Activated T-helper 1 cell treated with anti-CD3 and anti-CD28 coated beads, Interleukin-2, amount 50 U/mL, for 16 hours (primary cell): Measurements from ENCODE around the gene RARRES2.

Experiments
- DNase-seq, 2 donors: peaks; one replicate each; pipeline ENCODE4 v3.0.0-alpha.2; 2020; ENCODE audit warnings: low read depth in 1 of 2, low spot score in 1 of 2

RARRES2 gene

DNA sequence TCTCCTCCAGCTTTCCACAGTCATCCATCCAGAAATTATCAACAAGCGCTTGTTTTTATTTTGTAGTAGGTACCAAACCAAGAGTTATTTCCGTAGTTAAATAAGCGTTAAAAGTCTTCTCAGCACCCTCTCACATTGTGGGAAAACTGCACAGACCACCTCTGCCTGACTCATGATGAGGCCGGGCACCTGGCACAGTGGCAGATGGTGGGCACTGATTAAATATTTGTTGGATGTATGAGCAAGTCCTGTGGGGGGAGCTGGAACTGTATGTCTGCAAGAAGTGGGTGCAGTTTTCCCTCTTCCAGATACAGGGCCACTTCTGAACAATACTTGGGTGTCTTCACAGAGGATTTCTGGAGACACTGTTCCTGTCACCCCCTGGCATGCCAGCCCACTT is 21.9 kb upstream of the RARRES2 start:
- no peak for DNase-seq

DNA sequence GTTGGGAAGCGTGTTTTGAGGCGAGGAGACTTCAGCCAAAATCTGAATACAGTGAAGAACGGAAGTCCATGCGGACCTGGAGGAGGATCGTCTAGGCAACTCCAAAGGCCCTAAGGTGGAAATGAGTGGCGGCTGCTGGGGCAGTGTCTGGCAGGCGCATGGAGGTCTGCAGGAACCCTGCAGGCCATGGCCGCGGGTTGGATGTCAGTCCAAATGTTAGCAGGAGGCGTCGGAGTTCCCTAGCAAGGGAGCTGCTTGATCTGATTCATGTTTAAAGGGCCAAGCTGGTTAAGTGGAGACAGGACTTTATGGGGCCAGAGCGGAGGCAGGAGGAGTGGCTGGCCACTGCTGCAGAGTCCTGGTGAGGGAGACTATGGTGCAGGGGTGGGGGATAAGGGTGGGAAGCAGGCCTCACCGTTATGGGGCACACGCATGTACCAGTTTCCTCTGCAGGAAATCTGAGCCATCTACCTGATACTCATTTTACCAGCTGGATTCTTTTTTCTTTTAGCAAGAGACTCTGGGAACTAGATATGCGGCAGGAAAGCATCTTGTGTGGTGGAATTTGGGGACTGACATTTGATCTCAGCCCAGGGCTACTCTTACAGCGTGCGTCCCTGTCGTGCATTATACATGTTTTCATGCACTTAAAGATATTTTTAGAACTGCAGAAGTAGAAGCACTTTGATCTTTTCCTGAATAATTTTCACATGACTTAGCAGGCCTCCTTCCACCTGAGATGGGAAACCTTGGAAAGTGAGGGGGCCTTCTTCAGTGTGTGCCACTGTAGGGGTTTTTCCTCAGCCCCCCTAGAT is 20.6 kb upstream of the RARRES2 start:
- no peak for DNase-seq

DNA sequence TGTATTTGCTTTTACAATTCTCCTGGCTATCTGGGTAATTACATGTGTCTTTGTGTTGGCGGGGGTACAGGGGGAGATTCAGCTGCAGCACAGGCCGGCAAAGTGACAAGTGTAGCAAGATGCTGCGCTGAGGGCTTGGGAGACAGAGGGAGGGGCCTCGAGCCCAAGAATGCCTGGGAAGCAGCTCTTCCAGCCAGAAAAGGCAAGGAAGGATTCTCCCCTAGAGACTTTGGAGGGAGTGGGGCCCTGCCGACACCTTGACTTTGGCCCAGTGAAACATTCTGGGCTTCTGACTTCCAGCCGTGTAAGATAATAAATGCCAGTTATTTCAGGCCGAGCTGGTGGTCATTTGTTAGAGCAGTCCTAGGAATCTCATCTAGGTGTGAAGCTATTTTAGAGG is 20.0 kb upstream of the RARRES2 start:
- no peak for DNase-seq

DNA sequence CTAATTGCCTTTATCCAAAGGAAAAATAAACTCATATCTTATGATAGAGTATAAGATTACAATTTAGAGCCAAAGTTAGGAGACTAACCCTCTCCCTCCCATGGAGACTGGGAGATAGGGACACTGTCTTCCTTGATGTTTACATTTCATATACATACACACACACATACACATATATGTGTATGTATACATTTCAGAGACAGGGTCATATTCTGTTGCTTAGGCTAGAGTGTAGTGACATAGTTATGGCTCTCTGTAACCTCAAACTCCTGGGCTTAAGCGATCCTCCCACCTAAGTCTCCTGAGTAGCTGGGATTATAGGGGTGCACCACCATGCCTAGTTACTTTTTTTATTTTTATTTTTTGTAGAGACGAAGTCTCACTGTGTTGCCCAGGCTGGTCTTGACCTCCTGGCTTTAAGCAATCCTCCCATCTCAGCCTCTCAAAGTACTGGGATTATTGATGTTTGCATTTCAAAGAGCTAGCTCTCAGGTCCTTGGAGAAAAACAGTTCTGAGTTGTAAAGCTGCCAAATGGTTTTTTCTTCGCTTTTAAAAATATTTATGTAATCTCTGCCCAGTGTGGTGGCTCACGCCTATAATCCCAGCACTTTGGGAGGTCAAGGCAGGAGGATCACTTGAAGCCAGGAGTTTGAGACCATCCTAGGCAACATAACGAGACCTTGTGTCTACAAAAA is 19.1 kb upstream of the RARRES2 start:
- no peak for DNase-seq

DNA sequence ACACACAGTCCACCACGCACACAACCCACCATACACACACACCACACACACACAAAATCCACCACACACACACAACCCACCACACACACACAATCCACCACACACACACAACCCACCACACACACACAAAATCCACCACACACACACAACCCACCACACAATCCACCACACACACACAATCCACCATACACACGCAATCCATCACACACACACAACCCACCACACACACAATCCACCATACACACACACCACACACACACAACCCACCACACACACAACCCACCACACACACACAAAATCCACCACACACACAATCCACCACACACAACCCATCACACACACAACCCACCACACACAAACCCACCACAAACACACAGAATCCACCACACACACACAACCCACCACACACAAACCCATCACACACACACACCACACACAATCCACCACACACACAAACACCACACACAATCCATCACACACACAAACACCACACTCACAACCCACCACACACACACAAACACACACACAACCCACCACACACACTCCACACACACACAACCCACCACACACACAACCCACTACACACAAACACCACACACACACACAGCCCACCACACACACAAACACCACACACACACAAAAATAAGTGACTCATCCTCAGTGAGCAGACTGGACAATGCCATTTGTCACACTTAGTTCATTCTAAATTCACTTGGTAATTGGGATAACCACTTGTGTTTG is 18.4 kb upstream of the RARRES2 start:
- no peak for DNase-seq

DNA sequence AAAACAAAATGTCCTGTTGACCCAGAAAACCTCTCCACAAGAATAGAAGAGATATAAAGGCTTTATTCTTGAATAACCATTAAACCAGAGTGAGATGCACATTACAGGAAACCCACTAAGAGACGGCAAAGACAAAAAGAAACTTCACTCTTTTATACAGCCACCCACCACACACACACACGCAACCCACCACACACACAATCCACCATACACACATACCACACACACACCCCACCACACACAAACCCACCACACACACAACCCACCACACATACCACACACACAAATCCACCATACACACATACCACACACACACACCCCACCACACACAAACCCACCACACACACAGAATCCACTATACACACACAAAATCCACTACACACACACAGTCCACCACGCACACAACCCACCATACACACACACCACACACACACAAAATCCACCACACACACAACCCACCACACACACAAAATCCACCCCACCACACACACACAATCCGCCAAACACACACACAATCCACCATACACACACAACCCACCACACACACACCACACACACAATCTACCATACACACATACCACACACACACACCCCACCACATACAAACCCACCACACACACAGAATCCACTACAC is 17.7 kb upstream of the RARRES2 start:
- DNase-seq: no peak

DNA sequence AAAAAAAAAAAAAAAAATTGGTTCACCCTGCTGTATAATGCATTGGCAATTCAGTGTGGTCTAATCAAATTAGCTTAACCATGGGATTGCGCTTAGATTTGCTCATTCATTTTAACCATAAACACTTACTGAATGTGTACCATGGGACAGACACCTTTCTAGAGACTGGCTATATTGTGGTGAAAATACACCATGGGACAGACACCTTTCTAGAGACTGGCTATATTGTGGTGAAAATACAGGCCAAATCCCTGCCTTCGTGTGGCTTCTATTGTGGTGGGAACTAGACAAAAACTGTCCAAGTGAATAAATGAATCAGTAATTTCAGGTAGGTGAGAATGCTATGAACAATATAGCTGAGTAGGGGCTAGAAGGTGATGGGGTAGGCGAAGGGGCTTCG is 17.0 kb upstream of the RARRES2 start:
- no peak for DNase-seq

DNA sequence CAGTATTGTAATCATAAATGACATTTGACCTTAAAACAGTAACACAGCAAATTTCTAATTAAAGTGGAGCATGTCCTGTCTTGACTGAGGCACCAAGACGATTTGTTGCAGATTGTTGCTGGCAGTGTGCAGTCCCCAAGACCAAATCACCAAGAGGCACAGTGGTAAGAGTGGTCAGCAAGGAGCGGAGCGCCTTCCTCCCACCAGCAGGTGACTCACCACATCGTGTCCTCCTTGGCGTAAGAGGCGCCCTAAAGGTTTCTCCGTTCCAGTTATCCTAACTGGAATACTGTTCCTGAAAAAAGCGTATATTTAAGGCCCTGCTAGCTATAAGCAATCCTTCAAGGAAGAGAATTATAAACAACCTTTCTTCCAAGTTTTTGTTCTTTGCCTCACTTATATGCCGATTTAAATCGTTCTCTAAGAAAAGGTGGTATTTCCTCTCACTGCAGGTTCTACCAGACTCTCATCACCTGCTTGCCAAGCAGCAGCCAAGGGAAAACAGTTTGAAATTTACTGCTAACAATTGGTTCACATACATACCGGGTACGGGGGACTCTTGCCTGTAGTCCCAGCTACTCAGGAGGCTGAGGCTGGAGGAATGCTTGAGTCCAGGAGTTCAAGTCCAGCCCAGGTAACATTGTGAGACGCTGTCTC is 16.5 kb upstream of the RARRES2 start:
- no peak for DNase-seq

DNA sequence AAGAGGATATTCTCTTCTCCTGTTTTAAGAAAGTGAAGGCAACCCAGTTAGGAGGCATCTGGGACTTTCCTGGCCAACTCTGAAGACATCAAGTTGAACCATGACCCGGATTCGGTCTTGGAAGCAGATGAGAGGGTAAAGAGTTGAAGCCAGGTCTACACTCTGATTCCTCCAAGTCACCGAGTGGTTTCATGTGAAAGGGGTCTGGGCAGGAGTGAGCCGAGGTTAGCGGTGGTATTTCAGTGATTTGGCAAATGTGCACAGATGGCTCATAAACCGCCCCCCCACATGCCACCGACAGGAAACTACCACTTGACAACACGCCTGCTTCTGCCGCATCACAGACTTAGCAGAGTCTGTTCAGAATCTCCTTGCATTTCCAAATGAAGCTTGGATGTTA is 15.8 kb upstream of the RARRES2 start:
- DNase-seq: peak; percentile 38 to 43

DNA sequence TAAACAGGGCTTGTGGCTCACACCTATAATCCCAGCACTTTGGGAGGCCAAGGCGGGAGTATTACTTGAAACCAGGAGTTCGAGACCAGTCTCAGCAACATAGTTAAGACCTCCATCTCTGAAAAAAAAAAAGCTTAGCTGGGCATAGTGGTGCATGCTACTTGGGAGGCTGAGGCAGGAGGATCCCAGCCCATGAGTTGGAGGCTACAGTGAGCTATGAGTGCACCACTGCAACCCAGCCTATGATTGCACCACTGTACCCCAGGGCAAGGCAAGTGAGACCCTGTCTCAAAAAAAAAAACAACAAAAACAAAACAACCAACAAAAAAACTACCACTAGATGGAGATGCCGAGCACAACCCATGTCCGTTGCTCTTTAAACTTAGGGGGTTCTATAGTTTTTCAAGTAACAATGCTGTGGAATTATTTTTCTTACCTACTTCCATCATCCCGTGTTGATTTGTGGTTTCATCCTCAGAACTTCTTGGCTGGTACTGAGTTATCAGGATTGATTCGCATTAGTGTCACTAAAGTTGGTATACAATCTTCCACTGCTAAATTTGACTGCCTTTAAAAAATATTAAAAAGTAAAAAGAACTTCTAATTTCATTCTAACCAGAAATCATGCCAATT is 15.0 kb upstream of the RARRES2 start:
- no peak for DNase-seq

DNA sequence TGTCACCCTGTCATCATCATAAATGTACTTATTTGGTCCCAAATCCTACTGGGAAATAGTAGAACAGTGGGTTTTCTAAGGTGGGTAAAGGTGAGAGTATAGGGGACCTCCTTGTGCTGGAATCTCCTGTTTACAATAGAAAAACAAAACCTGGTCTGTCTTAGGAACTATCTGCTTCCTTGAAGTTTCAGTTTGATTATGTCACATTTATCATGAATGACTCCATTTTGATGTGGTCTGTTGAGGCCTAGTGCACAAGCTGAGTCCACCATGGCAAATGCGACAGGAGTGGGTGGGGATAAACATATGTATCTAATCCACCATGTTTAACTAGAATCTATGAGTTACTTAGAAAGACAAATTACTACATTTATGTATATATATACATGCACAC is 14.2 kb upstream of the RARRES2 start:
- no peak for DNase-seq

DNA sequence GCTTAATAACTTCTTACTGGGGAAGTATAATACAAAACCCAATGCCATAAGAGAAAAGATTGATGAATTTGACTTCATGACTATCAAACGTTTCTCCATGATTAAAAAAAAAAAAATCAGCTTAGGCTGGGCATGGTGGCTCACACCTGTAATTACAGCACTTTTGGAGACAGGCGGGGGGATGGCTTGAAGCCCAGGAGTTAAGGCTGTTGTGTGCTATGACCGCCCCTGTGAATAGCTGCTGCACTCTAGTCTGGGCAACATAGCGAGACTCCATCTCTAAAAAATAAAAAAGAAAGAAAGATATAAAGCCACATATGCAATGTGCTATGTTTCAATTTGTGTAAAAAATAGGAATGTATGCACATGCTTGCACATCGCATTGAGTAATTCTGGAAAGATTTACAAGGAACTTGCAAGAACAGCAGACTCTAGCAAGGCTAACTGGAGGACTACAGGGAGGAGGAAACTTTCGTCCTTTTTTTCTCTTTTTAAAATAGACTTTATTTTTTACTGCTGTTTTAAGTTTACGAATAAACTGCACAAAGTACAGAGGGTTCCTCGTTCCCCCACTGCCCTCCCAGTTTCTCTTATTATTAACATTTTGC is 10.3 kb upstream of the RARRES2 start:
- DNase-seq: no peak

DNA sequence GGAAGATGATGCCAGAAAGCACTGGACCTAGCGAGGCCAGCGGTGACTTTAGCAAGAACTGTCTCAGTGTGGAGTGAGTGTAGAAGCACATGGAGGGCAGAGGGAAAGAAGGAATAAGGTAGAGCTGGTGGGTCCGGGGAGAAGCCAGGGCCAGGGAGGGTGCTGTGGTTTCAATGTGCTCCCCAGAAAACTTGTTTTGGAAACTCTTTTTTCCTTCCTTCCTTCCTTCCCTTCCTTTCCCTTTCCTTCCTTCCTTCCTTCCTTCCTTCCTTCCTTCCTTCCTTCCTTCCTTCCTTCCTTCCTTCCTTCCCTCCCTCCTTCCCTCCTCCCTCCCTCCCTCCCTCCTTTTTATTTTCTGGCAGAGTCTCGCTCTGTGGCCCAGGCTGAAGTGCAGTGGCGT is 5.5 kb upstream of the RARRES2 start:
- no peak for DNase-seq

DNA sequence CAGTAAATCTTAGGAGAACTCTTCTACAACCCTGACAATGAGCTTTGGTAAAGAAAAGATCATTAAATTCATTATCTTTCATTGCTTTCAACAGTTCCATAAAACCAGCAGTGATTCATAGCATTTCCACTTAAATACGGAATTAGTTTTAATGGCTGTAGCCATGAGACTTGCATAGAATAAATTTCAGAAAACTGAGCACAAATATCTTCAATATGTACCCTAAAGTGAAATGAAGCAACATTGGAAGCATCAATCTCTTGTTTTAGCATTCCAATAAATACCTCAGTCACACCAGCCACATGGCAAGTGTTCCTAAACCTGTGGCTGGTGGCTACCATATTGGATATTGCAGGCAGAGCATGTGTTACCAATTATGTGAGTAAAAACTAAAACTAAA is 3.6 kb upstream of the RARRES2 start:
- no peak for DNase-seq

DNA sequence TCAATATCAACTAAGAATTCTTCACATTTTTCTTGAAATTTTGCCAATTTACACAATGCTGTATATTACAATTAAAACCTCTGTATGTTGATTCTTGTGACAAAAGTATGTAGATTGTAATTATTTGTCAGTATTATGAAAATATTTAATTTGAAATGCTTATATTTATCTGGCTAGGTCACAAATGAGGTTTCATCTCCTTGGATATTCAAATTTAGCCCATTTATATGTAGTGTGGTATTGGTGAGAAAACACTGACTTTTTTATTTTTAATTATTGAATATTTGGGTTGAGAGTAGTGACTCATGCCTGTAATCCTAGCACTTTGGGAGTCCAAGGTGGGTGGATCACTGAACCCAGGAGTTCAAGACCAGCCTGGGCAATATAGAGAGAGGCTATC is 2.9 kb upstream of the RARRES2 start:
- no peak for DNase-seq

DNA sequence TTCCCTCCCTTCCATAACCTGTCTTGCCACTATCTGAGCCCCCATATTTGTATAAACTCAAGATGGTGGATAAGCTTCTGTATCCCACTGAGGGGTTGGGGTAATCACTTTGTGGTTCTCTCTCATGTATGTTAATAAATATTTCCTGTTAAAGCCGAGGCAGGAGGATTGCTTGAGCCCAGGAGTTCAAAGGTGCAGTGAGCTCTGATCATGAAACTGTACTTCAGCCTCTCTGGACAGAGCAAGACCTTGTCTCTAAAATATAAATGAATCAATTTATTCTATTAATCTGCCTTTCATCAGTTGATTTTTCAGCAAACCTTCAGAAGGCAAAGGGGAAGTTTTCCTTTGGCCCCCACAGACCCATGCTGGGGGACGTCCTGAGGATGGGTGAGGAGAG is 1.8 kb upstream of the RARRES2 start:
- no peak for DNase-seq

DNA sequence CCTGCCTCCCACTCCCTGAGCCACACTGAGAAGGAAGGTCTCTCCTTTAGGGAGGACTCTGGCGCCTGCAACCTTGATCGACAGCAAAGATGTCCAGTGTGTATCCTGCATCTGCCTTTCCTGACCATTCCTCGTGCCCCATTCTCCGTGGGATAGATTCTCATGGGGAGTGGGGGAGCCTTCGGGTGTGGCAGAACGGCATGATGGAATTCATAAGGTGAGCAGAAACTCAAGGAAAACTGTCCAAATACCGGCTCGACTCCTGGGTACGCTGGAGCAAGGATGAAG is 636 bp upstream of the RARRES2 start:
- DNase-seq: no peak

DNA sequence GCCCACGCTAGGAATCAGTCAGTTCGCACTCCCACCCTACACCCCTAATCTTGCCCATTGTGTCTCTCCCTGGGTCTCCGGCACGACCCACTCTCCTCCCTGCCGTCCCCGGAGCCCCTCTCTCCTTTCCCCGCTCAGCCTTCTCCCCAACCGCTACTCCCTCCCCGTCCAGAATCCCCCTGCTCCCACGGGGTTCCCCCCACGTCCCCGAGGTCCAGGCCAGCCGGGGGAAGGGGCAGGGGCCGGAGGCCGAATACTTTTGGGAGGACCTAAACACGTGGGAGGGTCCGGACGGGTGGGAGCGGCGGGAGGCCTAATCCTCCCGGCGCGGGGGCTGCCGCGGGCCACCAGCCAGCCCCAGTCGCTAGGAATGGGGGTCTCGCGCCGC is 560 bp downstream of the RARRES2 start:
- DNase-seq: no peak

DNA sequence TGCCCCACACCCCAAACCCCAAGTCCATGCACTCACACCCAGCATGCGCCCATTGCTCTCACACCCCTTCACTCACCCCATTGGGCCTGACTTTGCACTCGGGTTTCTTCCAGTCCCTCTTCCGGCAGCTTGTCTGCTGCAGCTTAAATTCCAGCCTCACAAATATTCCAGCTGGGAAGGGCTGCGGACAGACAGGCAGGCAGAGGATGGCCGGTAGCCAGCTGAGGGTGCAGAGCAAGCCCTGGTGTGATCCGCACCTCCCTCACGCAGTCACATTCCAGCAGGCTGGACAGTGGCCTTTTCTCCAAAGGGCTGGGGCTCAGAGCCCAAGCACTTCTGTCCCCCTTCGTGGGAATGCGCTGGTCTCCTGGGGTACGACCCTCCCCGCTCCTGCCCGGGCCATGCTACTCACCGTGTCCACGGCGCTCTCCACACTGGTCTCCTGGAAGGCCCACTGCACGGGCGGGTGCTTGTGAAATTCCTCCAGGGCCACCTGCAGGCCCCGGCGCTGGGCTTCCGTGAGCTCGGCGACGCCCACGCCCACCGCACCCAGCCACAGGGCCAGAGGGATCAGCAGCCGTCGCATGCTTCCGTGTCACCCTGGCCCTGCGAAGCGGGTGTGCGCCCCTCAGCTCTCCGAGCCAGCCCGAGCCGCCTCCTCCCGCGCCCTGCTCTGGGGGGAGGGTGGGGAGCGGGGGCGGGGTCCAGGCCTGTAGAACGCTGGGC is 1.2 kb downstream of the RARRES2 start:
- DNase-seq: no peak

DNA sequence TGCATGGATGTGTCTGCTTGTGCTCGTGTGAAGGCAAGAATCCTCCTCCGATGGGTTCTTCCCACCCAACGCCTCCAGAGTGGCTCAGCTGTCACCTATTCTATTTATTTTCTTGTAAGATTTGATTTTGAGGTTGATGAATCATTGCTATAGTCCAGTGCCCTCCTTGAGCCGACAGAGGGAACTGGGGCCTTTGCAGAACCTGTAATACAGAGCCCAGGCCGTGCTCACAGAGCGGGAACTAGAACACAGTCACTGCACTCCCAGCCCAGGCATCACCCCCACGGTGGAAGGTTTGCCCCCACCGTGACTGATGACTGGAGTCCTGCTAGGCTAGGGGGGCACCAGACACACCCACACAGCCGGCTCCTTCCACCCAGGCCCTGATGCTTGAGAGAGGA is 2.0 kb downstream of the RARRES2 start:
- DNase-seq: no peak
